Ureter (tissue), 1 donor: ENCODE results near the gene TAF11L4. TPM values are rescaled to one million over a fixed set of nuclear protein-coding genes. Genes with fewer than 3 reads are reported as not detected.

Experiments
- total RNA-seq: library from RNA; stranded (reverse); gene quantifications from one replicate; pipeline ENCODE4 v1.2.4, GENCODE V29; 2023
- donor health status: DM: yes; HTN: yes; CAD: no.

TAF11L4 gene
- total RNA-seq, 1 donor from 2014 or later: not detected

Other genes starting within 250 kb of the TAF11L4 start
- gene TAF11L2, start 23.6 kb upstream of the TAF11L4 start, total RNA-seq: not detected
- gene TAF11L3, start 3.4 kb upstream of the TAF11L4 start, total RNA-seq: not detected
- not detected for gene TAF11L5, start 3.4 kb downstream of the TAF11L4 start, total RNA-seq
- not detected for gene TAF11L6, start 6.9 kb downstream of the TAF11L4 start, total RNA-seq
- not detected for gene TAF11L7, start 64.0 kb downstream of the TAF11L4 start, total RNA-seq
- gene TAF11L8, start 69.2 kb downstream of the TAF11L4 start, total RNA-seq: not detected
- not detected for gene TAF11L9, start 72.6 kb downstream of the TAF11L4 start, total RNA-seq
- not detected for gene TAF11L10, start 76.0 kb downstream of the TAF11L4 start, total RNA-seq
- not detected for gene TAF11L11, start 82.4 kb downstream of the TAF11L4 start, total RNA-seq
- not detected for gene TAF11L12, start 88.6 kb downstream of the TAF11L4 start, total RNA-seq
- gene TAF11L13, start 110.3 kb downstream of the TAF11L4 start, total RNA-seq: not detected
- not detected for gene TAF11L14, start 112.7 kb downstream of the TAF11L4 start, total RNA-seq